Large intestine (tissue), 3 donors: ENCODE measurements around the gene CRY2. TPM values are rescaled to one million over a fixed set of nuclear protein-coding genes. Genes with fewer than 3 reads are reported as not detected.

Experiments
- DNase-seq, 2 donors: peaks; one replicate each; pipeline versions ENCODE4 v3.0.0 to v3.0.0-alpha.2; 2013
- H3K27ac ChIP-seq: one replicate; pipeline ENCODE4 v1.5.1; 2013; ENCODE audit warnings: low read length
- H3K27me3 ChIP-seq: 2 replicates; pipeline ENCODE4 v1.6.1; 2013; ENCODE audit warnings: low read length; ENCODE audit not compliant: control insufficient read depth, insufficient read depth
- H3K36me3 ChIP-seq: 2 replicates; pipeline ENCODE4 v1.6.1; 2013; ENCODE audit warnings: low read length; ENCODE audit not compliant: control insufficient read depth, insufficient read depth
- H3K4me1 ChIP-seq: one replicate; pipeline ENCODE4 v1.6.1; 2013; ENCODE audit warnings: low read length; ENCODE audit not compliant: control insufficient read depth, insufficient read depth
- H3K4me3 ChIP-seq: one replicate; pipeline ENCODE4 v1.5.1; 2013; ENCODE audit warnings: low read length
- H3K9me3 ChIP-seq: one replicate; pipeline ENCODE4 v1.6.1; 2013; ENCODE audit warnings: mild to moderate bottlenecking, low read depth, low read length, moderate library complexity; ENCODE audit not compliant: control insufficient read depth
- WGBS: methylation state at CpG from one replicate; pipeline ENCODE4 v1.1.5; 2013; ENCODE audit warnings: low lambda C conversion rate; ENCODE audit not compliant: insufficient coverage; 5-methylcytosine and 5-hydroxymethylcytosine counted together
- polyA plus RNA-seq: library from polyadenylated mRNA; unstranded; fragments of 120-200 nt; gene quantifications from one replicate; pipeline ENCODE4 v1.2.1, GENCODE V29; 2013

Gene CRY2
- polyA plus RNA-seq, 1 donor: 23.1 TPM

DNA sequence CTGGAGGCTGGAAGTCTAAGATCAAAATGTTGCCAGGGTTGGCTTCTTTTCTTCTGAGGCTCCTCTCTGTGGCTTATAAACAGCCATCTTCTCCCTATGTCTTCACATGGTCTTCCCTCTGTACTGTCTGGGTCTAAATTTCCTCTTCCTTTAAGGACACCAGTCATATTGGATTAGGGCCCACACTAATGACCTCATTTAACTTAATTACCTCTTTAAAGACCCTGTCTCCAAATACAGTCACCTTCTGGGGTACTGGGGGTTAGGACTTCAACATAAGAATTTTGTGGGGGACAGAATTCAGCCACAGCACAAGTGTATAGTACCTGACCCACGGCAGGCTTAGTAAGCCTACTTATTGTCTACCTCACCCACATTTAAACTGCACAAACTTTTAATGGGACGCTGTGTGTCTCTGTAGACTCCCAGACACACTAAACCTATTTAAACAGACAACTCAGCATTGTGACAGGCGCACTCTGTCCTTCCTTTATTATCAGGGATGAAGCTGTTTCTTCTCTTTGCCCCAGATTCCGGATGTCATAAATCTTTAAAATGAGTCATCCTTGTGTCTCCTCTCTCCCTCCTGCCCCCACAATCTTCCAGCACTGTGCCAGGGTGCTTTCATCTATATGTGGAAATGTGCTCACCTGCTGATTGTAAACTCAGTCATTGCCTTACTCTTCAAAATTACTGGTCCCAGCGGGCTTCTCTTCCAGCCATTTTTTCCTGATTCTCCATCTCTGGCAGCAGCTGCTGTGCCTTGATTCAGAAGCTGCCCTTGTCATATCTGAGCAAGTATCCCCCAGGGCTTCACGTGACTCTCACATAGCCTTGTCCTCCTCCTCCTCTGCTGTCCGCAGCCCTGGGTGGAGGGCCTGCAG, 32.8 kb downstream of the CRY2 start:
- Histone ChIP-seq H3K9me3 (no peaks in the 10 kb centered on the region), H3K27ac (no peak overlapping the region), H3K27me3 (peaks cover under 1% of the 10 kb centered on the region), H3K4me1 (peaks cover under 1% of the 10 kb centered on the region), H3K36me3 (peaks cover 68% of the 10 kb centered on the region), H3K4me3 (no peak overlapping the region)
- no peak for DNase-seq
- no CpG with 5 or more reads among the region's 7 CpGs for WGBS

DNA sequence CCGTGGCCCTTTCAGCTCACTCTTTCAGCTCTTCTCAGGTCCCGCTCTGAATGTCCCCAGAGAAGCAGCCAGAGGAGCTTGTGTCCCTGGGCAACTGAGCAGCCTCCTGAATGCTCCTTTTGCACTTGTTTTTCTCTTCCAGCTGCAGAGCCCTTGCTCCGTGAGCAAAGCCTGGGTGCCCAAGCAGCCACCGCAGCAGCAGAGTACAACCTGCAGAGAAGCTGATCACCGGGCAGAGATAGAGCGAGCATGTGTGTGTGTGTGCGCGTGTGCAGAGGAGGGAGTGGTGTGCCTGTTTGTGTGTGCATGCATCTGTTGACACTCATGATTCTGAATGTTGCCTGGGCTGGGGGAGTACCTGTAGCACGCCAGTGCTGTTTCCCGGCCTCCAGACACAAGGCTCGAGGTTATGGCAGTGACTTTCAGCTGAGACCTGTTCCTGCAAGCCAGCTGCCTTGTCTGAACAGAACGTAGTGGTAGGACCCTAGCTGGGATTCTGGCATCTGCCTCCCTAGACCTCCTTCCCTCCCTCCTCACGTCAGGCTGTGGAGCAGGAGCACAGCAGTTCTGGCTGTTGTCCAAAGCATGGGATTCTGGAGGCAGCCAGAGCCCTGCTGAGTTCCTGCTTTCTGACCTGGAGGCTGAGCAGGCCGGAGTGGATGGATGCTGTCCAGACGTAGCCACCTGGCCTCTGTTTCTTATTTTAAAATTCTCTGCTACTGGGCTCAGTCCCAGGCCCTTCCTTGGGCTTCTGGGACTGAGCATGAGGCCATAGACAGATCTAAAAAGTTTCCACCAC, 33.7 kb downstream of the CRY2 start:
- 100% methylated on average over 1 of the region's 15 CpGs for WGBS
- H3K4me3 ChIP-seq: no peak overlapping the region
- peaks cover 6% of the 10 kb centered on the region for H3K27me3 ChIP-seq
- peaks cover 59% of the 10 kb centered on the region for H3K36me3 ChIP-seq
- no peak overlapping the region for H3K27ac ChIP-seq
- peaks cover 5% of the 10 kb centered on the region for H3K4me1 ChIP-seq
- DNase-seq: no peak
- H3K9me3 ChIP-seq: no peaks in the 10 kb centered on the region

DNA sequence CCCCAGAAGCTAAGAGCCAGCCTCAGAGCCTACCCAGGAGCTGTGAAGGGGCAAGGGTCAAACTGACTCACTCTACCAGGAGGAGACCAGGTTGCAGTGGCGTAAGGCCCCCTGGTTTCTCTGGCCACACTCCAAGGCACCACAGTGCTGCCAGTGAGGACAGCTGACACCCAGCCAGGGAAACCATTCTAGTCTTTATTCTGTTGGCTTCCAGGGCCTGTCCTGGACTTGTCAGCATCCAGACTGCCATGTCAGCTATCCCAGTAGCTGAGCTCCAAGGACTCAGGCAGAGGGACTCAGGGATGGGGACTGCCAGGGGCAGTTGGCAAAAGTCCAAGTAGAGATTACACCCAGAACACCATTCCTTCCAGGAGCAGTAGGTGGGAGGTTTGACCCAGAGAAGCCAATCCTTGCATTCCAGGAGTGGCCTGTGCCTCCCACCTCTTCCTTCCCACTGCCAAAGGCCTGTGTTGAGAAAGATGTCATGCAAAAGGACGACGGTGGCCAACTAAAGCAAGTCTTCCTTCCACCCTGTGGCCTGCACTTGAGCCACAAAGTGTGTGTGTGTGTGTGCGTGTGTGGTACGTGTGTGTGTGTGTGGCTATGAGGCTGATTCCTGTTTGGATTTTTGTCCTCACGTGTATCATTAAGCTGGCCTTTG, 34.6 kb downstream of the CRY2 start:
- no peak for DNase-seq
- Histone ChIP-seq H3K4me1 (peaks cover 8% of the 10 kb centered on the region), H3K36me3 (peaks cover 51% of the 10 kb centered on the region), H3K4me3 (no peak overlapping the region), H3K27me3 (peaks cover 15% of the 10 kb centered on the region), H3K9me3 (no peaks in the 10 kb centered on the region), H3K27ac (no peak overlapping the region)
- WGBS: no CpG with 5 or more reads among the region's 6 CpGs

DNA sequence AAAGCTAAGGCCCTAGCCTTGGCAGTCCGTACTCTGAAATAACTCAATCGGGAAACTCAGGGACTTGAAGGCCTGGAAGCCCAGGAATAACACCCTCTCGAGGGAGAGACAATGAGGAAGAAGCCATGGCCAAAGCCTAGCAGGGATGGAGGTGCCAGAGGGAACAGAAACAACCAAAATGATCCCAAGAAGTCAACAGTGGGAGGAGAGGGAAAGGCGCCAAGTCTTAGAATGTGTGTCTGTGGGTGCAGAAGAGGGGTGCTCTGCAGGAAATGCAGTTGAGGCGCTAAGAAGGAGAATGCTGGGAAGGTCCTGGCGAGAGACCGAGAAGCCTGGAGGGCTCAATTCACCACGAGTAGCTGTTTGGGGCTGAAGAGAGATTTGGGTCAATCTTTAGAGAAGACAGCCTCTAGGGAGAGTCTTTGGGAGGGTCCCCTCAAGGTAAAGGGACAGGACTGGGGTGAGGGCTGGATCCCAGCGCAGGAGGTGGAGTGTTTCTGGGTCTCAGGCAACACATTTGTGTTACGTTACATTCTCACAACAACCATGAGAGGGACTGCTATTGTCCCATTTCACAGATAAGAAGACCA, 37.4 kb downstream of the CRY2 start:
- Histone ChIP-seq H3K4me1 (peaks cover 8% of the 10 kb centered on the region), H3K4me3 (no peak overlapping the region), H3K27me3 (peaks cover 24% of the 10 kb centered on the region), H3K36me3 (peaks cover 32% of the 10 kb centered on the region), H3K27ac (no peak overlapping the region), H3K9me3 (no peaks in the 10 kb centered on the region)
- WGBS: no CpG with 5 or more reads among the region's 10 CpGs
- no peak for DNase-seq

DNA sequence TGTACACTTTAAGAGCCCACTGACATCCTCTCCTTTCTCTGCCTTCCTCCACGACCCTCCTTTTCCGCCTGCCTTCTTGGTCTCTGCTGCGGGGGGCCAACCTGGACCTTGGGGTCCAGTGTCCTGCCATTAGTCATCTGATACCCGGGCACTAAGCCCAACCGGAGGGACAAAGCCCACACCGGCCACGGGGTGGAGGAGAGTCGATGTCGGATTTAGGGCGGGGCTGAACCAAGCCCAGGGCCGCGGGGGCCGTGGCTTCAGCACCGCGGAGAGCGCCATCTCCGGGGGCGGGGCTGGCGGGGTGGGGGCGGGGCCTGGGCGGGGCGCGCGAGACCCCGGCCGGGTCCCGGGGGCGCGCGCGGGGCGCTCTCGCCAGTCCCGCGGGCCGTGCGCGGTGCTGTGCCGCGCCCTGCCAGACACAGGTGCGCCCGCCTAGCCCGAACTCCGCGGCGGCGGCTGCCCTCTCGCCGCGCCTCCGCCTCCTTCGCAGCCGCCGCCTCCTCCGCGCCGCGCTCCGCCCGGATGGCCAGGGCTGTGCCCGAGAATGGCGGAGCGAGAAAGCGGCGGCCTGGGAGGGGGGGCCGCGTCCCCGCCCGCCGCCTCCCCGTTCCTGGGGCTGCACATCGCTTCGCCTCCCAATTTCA, 38.1 kb downstream of the CRY2 start, which contains the start of gene MAPK8IP1:
Gene MAPK8IP1, plus strand, starts transcription at position 378 of the 647 bp plus-strand sequence. Its CDS starts 170 bp downstream, at position 548.
- peak in 1 of 2 donors; percentile 60 for DNase-seq
- Histone ChIP-seq H3K27ac (no peak within 1 kb of the TSS), H3K36me3 (peaks cover 25% of the 10 kb centered on the region), H3K4me1 (peaks cover 8% of the 10 kb centered on the region), H3K4me3 (peak within 1 kb of the TSS; percentile 39), H3K9me3 (no peaks in the 10 kb centered on the region), H3K27me3 (peaks cover 24% of the 10 kb centered on the region)
- no CpG with 5 or more reads among the region's 73 CpGs for WGBS

DNA sequence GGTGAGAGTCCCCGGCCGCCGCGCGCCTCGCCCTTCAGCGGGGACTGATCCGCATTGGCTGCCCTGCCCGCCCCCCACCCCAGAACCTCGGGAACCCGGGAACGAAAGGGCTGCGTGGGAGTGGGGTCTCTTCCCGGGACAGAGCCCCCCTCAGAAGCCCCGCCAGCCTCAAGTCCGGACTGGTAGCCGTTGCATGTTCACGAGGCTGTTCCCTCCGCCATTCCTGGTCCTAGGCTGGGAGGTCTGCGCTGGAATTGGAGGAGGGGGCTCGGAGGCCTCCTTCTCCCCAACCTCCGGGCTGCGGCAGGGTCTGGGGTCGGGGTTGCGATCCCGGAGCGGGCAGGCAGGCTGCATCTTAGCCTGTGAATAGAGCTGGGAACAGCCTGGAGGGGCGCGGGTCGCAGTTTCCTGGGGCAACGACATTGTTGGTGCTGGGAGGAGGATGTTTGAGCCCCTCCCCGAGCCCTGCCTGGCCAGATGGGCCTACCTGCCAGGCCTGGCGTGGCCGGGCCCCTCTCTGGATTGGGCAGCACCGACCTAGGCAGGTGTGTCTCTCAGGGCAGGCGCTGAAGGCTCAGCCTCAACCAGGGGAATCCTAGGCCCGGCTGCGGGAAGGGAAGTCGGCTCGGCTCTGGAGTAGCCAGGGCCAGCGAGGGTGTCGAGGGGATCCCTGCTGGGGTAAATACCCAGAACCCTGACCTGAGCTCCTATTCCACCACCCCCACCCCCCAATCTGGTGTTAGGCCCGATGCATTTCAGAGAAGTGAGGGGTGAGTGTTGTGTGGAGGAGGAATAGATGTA, 38.8 kb downstream of the CRY2 start:
- peak overlapping the region; percentile 39 for H3K4me3 ChIP-seq
- no peak overlapping the region for H3K27ac ChIP-seq
- peaks cover 8% of the 10 kb centered on the region for H3K4me1 ChIP-seq
- no peaks in the 10 kb centered on the region for H3K9me3 ChIP-seq
- peaks cover 18% of the 10 kb centered on the region for H3K36me3 ChIP-seq
- peaks cover 24% of the 10 kb centered on the region for H3K27me3 ChIP-seq
- WGBS: no CpG with 5 or more reads among the region's 43 CpGs
- DNase-seq: no peak

DNA sequence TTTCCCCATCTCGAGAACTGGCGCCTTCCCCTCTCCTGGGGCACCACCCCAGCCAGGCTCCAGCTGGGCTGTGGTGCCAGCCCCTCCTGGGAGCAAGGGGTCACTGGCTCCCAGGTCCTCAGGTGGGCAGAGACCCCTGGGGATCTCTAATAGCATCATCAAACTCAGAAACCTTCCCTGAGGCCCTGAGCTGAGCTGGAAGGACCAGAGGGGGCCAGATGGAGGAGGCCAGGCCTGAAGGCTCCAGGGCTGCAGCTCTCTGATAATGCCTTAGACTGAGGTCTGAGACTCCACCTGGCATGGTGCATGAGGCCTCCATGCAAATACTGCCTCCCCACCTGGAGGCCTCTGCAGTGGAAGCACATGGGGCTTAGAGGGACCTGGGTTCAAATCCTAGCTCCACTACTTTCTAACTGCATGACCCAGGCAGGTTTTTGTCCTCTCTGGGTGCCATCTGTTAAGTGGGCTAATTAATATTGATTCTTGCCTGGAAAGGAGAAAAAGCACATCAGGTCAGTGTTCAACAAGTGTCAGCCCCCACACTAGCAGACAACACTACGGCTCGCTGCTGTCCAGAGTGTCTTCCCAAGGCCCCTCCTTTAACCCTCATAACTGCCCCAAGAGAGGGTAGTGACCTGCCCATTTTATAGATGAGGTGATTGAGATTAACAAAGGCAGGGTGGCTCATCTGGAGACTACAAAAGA, 39.7 kb downstream of the CRY2 start:
- no CpG with 5 or more reads among the region's 4 CpGs for WGBS
- Histone ChIP-seq H3K27me3 (peaks cover 24% of the 10 kb centered on the region), H3K4me3 (no peak overlapping the region), H3K9me3 (no peaks in the 10 kb centered on the region), H3K36me3 (peaks cover 10% of the 10 kb centered on the region), H3K4me1 (peaks cover 8% of the 10 kb centered on the region), H3K27ac (no peak overlapping the region)
- DNase-seq: no peak

DNA sequence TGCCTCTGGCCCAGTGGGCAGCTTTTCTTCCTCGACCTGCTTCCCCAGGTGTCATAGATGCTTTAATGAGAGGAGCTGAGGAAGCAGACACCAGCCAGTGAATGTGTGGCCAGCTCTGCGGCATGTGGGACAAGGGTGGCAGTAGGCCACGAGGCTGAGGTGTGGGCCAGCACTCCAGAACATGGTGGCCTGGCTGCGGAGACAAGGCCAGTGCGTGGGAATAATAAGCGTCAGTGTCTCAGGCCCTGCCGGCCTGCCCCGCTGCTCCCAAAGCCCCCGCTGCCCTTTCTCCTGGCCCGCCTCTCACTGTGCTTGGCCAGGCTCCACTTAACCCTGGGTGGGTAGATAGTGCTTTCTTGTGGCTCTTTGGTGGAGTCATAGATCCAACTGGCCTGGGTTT, 40.3 kb downstream of the CRY2 start:
- Histone ChIP-seq H3K36me3 (peaks cover 3% of the 10 kb centered on the region), H3K27ac (no peak overlapping the region), H3K27me3 (peaks cover 24% of the 10 kb centered on the region), H3K4me3 (no peak overlapping the region), H3K4me1 (peaks cover 8% of the 10 kb centered on the region), H3K9me3 (no peaks in the 10 kb centered on the region)
- DNase-seq: no peak
- WGBS: no CpG with 5 or more reads among the region's 10 CpGs

DNA sequence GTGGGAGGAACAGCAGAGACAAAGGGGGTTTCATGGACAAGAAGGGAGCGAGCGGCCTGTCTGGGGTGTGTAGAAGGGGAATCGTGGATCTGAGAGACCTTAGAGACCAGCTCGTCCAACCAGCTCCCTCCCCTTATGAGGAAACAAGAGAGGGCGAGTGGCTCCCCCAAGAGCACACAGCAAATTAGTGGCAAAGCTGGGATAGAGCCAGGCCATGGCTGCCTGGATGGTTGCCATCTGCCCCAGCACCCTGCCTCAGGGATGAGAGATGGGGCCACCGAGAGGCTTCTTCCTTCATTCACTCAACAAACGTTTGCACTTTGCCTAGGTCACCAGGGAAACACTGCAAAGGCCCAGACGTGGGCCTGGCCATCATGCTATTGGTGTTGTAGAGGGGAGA, 42.3 kb downstream of the CRY2 start:
- H3K4me3 ChIP-seq: no peak overlapping the region
- H3K9me3 ChIP-seq: no peaks in the 10 kb centered on the region
- peaks cover 26% of the 10 kb centered on the region for H3K27me3 ChIP-seq
- H3K27ac ChIP-seq: no peak overlapping the region
- 100% methylated on average over 2 of the region's 8 CpGs for WGBS
- no peak for DNase-seq
- peaks cover 8% of the 10 kb centered on the region for H3K4me1 ChIP-seq
- H3K36me3 ChIP-seq: no peaks in the 10 kb centered on the region
